Vagina (tissue), 2 donors: Measurements from ENCODE around the gene DPYSL5. TPM values are rescaled to one million over a fixed set of nuclear protein-coding genes. Genes with fewer than 3 reads are reported as not detected.
"Not testable (repeated sequence)": the region's sequence is repeated elsewhere in the genome, so short reads cannot be mapped to it uniquely, and the experiment has no call there.

Experiments used
- DNase-seq, 2 donors: peaks; one replicate each; pipeline ENCODE4 v3.0.0-alpha.2; 2017; ENCODE audit errors: extremely low spot score in 2 of 2
- H3K27ac ChIP-seq: fragments of 200-600 bp; sonication (generic); one replicate; pipeline ENCODE4 v1.5.1; 2019
- H3K27me3 ChIP-seq: fragments of 200-600 bp; sonication (generic); one replicate; pipeline ENCODE4 v1.5.1; 2019
- H3K36me3 ChIP-seq, 2 donors: fragments of 200-600 bp; sonication (generic); one replicate each; pipeline ENCODE4 v1.5.1; 2017 to 2019
- H3K4me1 ChIP-seq: fragments of 200-600 bp; sonication (generic); one replicate; pipeline ENCODE4 v1.5.1; 2019
- H3K4me3 ChIP-seq, 2 donors: fragments of 200-600 bp; sonication (generic); 1 replicate in 1 of 2; 2 replicates in 1 of 2; pipeline ENCODE4 v1.5.1; 2016 to 2019
- H3K9me3 ChIP-seq: fragments of 200-600 bp; sonication (generic); one replicate; pipeline ENCODE4 v1.5.1; 2019
- POLR2A ChIP-seq, 2 donors: fragments of 450-650 bp; IDR thresholded peaks; one replicate each; pipeline ENCODE4 v1.6.1; 2017; ENCODE audit warnings: antibody characterized with exemption in 2 of 2, mild to moderate bottlenecking in 2 of 2, moderate library complexity in 2 of 2
- POLR2AphosphoS5 ChIP-seq, 2 donors: sonication (generic); formaldehyde crosslinking; IDR thresholded peaks; one replicate each; pipeline ENCODE4 v1.9.0; 2017; ENCODE audit warnings: antibody characterized with exemption in 2 of 2, mild to moderate bottlenecking in 2 of 2, low read depth in 1 of 2; ENCODE audit not compliant: insufficient read depth in 1 of 2
- intact Hi-C: fragments of 100-400 bp; cut with DNase I; formaldehyde crosslinking; loops from one replicate; pipeline ENCODE4 v1.15.1; 2023
- total RNA-seq: library from RNA; depleted of rRNA; stranded (reverse); fragments of >200 nt; gene quantifications from one replicate; pipeline ENCODE4 v1.2.3, GENCODE V29; 2016
- TF ChIP-seq, protein P1 (sequence below), 3 experiments: fragments of 450-650 bp in 2 of 3; fragments of 200-600 bp in 1 of 3; sonication (generic) in 1 of 3; IDR thresholded peaks; one replicate each; pipeline ENCODE4 v1.5.1; 2017 to 2019; ENCODE audit warnings: antibody characterized with exemption in 3 of 3, mild to moderate bottlenecking in 2 of 3, moderate library complexity in 2 of 3

DPYSL5 gene
- total RNA-seq, 1 donor from 2014 or later = 0.74 TPM

DNA sequence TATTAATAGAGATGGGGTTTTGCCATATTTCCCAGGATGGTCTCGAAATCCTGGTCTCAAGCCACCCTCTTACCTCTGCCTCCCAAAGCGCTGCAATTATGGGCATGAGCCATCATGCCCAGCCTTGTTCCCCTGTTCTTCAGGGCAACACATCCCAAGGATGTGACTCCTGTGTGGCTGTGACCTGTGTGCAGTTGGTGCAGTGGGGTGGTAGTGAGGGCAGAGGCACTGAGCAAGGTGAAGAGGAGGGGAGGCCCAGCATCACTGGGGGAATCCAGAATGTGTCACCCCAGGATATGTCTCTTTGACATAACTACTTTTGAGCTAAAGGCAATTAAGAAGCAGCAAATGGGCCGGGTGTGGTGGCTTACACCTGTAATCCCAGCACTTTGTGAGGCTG lies 38.7 kb upstream of the DPYSL5 start:
- no peak for DNase-seq
- intact Hi-C loops = no loop called here
- Histone ChIP-seq H3K36me3 (no peaks in the 10 kb centered on the region), H3K27ac (no peak overlapping the region), H3K9me3 (no peaks in the 10 kb centered on the region), H3K4me3 (no peak overlapping the region), H3K27me3 (no peaks in the 10 kb centered on the region), H3K4me1 (no peaks in the 10 kb centered on the region)
- TF ChIP-seq POLR2AphosphoS5 (IDR thresholded peaks at IDR 0.05; ENCODE audit: insufficient read depth in 1 of 2, low read depth in 1 of 2) (no peak), POLR2A (IDR thresholded peaks at IDR 0.05) (no peak)
- TF ChIP-seq, protein P1, sequence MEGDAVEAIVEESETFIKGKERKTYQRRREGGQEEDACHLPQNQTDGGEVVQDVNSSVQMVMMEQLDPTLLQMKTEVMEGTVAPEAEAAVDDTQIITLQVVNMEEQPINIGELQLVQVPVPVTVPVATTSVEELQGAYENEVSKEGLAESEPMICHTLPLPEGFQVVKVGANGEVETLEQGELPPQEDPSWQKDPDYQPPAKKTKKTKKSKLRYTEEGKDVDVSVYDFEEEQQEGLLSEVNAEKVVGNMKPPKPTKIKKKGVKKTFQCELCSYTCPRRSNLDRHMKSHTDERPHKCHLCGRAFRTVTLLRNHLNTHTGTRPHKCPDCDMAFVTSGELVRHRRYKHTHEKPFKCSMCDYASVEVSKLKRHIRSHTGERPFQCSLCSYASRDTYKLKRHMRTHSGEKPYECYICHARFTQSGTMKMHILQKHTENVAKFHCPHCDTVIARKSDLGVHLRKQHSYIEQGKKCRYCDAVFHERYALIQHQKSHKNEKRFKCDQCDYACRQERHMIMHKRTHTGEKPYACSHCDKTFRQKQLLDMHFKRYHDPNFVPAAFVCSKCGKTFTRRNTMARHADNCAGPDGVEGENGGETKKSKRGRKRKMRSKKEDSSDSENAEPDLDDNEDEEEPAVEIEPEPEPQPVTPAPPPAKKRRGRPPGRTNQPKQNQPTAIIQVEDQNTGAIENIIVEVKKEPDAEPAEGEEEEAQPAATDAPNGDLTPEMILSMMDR (IDR thresholded peaks at IDR 0.05) = no peak

DNA sequence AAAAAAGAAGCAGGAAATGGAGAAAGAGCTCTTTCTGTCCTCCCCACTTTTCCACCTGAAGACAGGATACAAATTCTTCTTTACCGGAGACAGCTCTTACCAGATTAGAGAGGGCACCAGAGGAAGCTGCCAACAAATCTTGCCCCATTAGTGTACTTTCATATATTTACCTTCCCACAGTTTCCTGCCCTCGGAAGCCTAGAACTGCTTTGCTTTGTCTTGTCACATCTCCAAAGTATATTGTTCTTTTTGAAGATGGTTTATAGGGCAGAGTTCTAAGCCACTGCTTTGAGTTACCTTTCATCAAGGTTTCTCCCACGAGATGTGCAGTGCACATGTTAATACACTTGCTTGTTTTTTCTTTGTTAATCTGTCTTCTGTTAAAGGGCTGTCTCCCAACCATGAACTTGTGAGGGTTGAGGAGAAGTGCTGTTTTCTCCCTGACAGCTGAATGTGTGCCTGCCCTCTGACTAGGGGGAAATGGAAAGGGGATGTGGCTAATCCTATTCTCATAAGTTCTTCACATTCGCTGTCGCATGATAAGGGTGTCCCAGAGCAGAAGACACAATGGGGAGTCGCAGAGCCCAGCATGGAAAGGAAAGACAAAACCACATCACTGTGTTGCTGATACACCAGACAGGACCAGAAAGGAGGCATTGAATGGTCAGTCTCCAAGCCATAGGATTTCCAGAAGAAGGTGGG lies 37.9 kb upstream of the DPYSL5 start:
- TF ChIP-seq POLR2AphosphoS5 (IDR thresholded peaks at IDR 0.05; ENCODE audit: insufficient read depth in 1 of 2, low read depth in 1 of 2) (no peak), POLR2A (IDR thresholded peaks at IDR 0.05) (no peak)
- TF ChIP-seq, protein P1 (IDR thresholded peaks at IDR 0.05) = no peak
- no peak for DNase-seq
- H3K4me1 ChIP-seq = no peaks in the 10 kb centered on the region

DNA sequence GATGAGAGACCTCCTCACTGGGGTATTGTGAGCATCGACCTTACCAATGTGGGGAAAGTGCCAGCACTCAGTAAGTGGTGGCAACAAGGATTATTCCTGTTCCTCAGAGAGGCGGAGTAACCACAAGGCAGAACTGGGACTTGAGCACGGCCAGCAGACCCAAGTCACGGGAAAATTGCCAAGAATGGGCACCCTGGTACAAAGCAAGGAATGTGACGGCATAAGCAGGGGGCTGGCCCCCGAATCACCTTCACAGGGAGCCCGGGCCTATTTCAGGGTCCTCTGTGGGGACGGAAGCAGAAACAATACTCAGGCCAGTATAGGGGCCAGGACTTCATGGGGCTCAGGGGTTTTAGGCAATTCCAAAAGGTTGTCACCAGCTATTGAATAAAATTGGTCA lies 36.7 kb upstream of the DPYSL5 start:
- Histone ChIP-seq H3K27me3 (no peaks in the 10 kb centered on the region), H3K4me1 (no peaks in the 10 kb centered on the region), H3K4me3 (no peak overlapping the region), H3K36me3 (no peaks in the 10 kb centered on the region), H3K9me3 (no peaks in the 10 kb centered on the region), H3K27ac (no peak overlapping the region)
- intact Hi-C loops = no loop called here
- no peak for DNase-seq
- TF ChIP-seq, protein P1 (IDR thresholded peaks at IDR 0.05) = no peak

More for the DNA sequence above, 37.9 kb upstream of the DPYSL5 start:
- Histone ChIP-seq H3K9me3 (no peaks in the 10 kb centered on the region), H3K36me3 (no peaks in the 10 kb centered on the region), H3K27ac (no peak overlapping the region), H3K4me3 (no peak overlapping the region), H3K27me3 (no peaks in the 10 kb centered on the region)
- intact Hi-C loops = no loop called here

DNA sequence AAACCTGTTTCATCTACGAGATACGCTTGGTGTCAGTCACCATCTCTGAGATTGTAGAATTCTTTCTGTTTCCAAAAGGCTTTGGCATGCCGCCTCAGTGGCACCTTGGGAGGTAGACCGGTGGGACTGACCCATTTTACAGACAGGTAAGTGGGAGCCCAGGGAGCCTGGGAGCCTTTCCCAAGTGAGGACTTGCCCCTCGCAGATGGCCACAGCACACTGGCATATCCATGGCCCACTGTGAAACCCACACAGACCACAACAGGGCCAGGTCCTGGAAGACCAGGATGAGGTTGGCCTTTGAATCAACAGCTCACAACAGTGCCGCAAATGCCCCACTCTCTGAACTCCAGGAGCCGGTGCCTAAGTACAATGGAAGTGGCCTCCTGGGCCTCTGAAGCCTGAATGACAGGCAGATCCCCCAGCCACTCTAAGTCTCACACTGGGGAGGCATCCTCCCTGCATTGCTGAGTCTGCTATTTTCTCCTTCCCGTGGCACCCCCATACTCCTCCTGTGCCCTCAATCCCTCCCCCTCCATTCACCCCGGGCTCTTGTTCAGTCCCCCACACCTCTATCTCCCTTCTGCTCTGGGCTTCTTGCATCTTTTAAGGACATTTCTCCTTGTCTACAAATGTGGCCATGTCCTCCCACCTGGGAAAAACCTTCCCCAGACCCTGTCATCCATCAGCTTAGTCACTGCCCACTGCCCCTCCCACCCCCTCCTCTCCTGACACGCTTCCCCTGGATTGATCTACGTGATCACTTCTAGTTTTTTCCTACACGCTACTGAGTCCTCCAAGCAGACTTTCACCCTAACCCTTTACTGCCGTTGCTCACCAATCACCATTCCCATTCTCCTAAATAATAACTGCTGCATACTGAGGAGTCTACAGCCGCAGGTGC lies 35.9 kb upstream of the DPYSL5 start:
- no peaks in the 10 kb centered on the region for H3K9me3 ChIP-seq
- no peaks in the 10 kb centered on the region for H3K27me3 ChIP-seq
- no peak for DNase-seq
- no peak overlapping the region for H3K4me3 ChIP-seq
- no peak for TF ChIP-seq POLR2AphosphoS5 (IDR thresholded peaks at IDR 0.05; ENCODE audit: insufficient read depth in 1 of 2, low read depth in 1 of 2)
- TF ChIP-seq, protein P1 (IDR thresholded peaks at IDR 0.05) = no peak
- no peak for TF ChIP-seq POLR2A (IDR thresholded peaks at IDR 0.05)
- H3K27ac ChIP-seq = no peak overlapping the region
- H3K4me1 ChIP-seq = no peaks in the 10 kb centered on the region
- intact Hi-C loops = no loop called here
- no peaks in the 10 kb centered on the region for H3K36me3 ChIP-seq

DNA sequence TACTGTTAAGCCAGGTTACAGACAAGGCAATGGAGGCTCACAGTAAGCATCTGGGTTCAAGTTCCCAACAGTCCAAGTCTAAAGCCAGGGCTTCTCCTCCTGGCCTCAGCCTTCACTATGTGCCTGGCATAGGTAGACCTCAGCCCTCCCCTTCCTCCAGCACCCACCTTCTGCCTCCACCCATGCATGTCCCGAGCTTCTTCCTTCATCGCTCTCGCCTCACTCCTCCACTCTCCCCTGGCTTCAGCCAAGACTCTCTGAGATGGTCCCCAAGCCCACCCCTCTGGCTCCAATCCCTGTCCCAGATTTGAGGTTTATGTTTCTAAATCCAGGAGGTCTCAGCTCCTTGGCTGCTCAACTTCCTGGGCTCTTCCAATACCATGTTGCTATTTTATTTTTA lies 35.2 kb upstream of the DPYSL5 start:
- no peak overlapping the region for H3K4me3 ChIP-seq
- H3K4me1 ChIP-seq = no peaks in the 10 kb centered on the region
- no peak for TF ChIP-seq POLR2AphosphoS5 (IDR thresholded peaks at IDR 0.05; ENCODE audit: insufficient read depth in 1 of 2, low read depth in 1 of 2)
- no peak for TF ChIP-seq POLR2A (IDR thresholded peaks at IDR 0.05)
- TF ChIP-seq, protein P1 (IDR thresholded peaks at IDR 0.05) = no peak
- DNase-seq = no peak
- intact Hi-C loops = no loop called here
- no peaks in the 10 kb centered on the region for H3K9me3 ChIP-seq
- H3K27me3 ChIP-seq = no peaks in the 10 kb centered on the region
- no peaks in the 10 kb centered on the region for H3K36me3 ChIP-seq
- H3K27ac ChIP-seq = no peak overlapping the region

DNA sequence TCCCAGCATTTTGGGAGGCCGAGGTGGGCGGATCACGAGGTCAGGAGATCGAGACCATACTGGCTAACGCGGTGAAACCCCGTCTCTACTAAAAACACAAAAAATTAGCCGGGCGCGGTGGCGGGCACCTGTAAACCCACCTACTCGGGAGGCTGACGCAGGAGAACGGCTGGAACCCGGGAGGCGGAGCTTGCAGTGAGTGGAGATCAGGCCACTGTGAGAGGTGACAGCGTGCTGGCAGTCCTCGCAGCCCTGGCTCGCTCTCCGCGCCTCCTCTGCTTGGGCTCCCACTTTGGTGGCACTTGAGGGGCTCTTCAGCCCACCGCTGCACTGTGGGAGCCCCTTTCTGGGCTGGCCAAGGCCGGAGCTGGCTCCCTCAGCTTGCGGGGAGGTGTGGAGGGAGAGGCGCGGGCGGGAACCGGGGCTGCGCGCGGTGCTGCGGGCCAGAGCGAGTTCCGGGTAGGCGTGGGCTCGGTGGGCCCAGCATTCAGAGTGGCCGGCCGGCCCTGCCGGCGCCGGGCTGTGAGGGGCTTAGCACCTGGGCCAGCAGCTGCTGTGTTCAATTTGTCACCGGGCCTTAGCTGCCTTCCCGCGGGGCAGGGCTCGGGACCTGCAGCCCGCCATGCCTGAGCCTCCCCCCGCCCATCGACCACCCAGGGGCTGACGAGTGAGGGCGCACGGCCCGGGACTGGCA lies 33.7 kb upstream of the DPYSL5 start:
- H3K4me1 ChIP-seq, H3K36me3 ChIP-seq, H3K27me3 ChIP-seq, DNase-seq, H3K27ac ChIP-seq, H3K9me3 ChIP-seq, intact Hi-C loops, H3K4me3 ChIP-seq: not testable (repeated sequence)
